ENCODE measurements around the gene DUOXA1. TPM values are rescaled to one million over a fixed set of nuclear protein-coding genes. Genes with fewer than 3 reads are reported as not detected.

DUOXA1 gene
- not detected for polyA plus RNA-seq (2013, experiment 1 of 2)
- polyA plus RNA-seq (2013, experiment 2 of 2): not detected

GRCh38 chr15:45129651-45130129 is at the start of gene DUOXA1, which contains the start of gene DUOX1:
DUOXA1 (minus strand) TSS chr15:45129879; CDS start chr15:45123014, 6,865 bp downstream.
DUOX1 (plus strand) TSS chr15:45129994; CDS start chr15:45131967, 1,973 bp downstream.
- peaks cover 77 to 90% of the 10 kb centered on the region in 2 experiments for H3K27me3 ChIP-seq (ENCODE audit: control insufficient read depth in 1 of 2, insufficient read depth in 1 of 2, low read length in 2 of 2)
- 6% methylated on average over 41 of the region's 46 CpGs for WGBS
- peak within 1 kb of the TSS in 1 of 2 experiments; percentile 74 for H3K23ac ChIP-seq (ENCODE audit: low read length in 2 of 2)
- peaks cover 15% of the 10 kb centered on the region for H3K4me1 ChIP-seq (ENCODE audit: control insufficient read depth, insufficient read depth, low read depth, low read length)
- no peaks in the 10 kb centered on the region for H3K9me3 ChIP-seq (ENCODE audit: control insufficient read depth, low read length)
- DNase-seq: no peak
- H3K18ac ChIP-seq (ENCODE audit: low read depth in 1 of 2, low read length in 2 of 2): no peak within 1 kb of the TSS
- no peak within 1 kb of the TSS for H3K4me2 ChIP-seq (ENCODE audit: low read length, poor library complexity, severe bottlenecking)
- H3K79me1 ChIP-seq (replicated peaks; ENCODE audit: low read length, poor library complexity, severe bottlenecking): no peaks in the 10 kb centered on the region
- no peak within 1 kb of the TSS for H2BK15ac ChIP-seq (ENCODE audit: low read depth, poor library complexity, severe bottlenecking)
- peak within 1 kb of the TSS; percentile 49 for H3K9ac ChIP-seq (ENCODE audit: low read length)
- H2AK5ac ChIP-seq (ENCODE audit: low read length, severe bottlenecking): no peak within 1 kb of the TSS
- H4K91ac ChIP-seq (ENCODE audit: low read length): no peak within 1 kb of the TSS
- H2BK5ac ChIP-seq (ENCODE audit: low read depth, low read length, poor library complexity, severe bottlenecking): no peak within 1 kb of the TSS
- no peak within 1 kb of the TSS for H3K14ac ChIP-seq (ENCODE audit: low read length in 2 of 2)
- no peak within 1 kb of the TSS for H2BK12ac ChIP-seq (ENCODE audit: low read length in 2 of 2)
- H3K27ac ChIP-seq (ENCODE audit: low read length, poor library complexity, severe bottlenecking): no peak within 1 kb of the TSS
- peak within 1 kb of the TSS in 1 of 2 experiments; percentile 60 for H3K4me3 ChIP-seq (ENCODE audit: insufficient read depth in 1 of 2, low read depth in 1 of 2, low read length in 2 of 2)
- H4K8ac ChIP-seq (ENCODE audit: low read length): no peak within 1 kb of the TSS
- H3K36me3 ChIP-seq (ENCODE audit: control insufficient read depth in 1 of 2, insufficient read depth in 2 of 2, low read depth in 1 of 2, low read length in 2 of 2): no peaks in the 10 kb centered on the region
- H2AFZ ChIP-seq (ENCODE audit: low read depth, low read length): peak within 1 kb of the TSS; percentile 65
- no peak within 1 kb of the TSS for H3K4ac ChIP-seq (ENCODE audit: low read depth in 1 of 2, low read length in 2 of 2)
- H2BK120ac ChIP-seq (ENCODE audit: low read depth, low read length): no peak within 1 kb of the TSS

- 86% methylated on average over 3 of the region's 3 CpGs for WGBS
- Histone ChIP-seq H3K14ac (ENCODE audit: low read length in 2 of 2) (no peak overlapping the region), H2AFZ (ENCODE audit: low read depth, low read length) (no peak overlapping the region), H3K27ac (ENCODE audit: low read length, poor library complexity, severe bottlenecking) (no peak overlapping the region), H4K91ac (ENCODE audit: low read length) (no peak overlapping the region), H2BK5ac (ENCODE audit: low read depth, low read length, poor library complexity, severe bottlenecking) (no peak overlapping the region), H3K79me1 (replicated peaks; ENCODE audit: low read length, poor library complexity, severe bottlenecking) (peaks cover 14% of the 10 kb centered on the region), H3K9me3 (ENCODE audit: control insufficient read depth, low read length) (no peaks in the 10 kb centered on the region), H3K18ac (ENCODE audit: low read depth in 1 of 2, low read length in 2 of 2) (no peak overlapping the region), H2BK12ac (ENCODE audit: low read length in 2 of 2) (no peak overlapping the region), H3K9ac (ENCODE audit: low read length) (no peak overlapping the region), H2BK15ac (ENCODE audit: low read depth, poor library complexity, severe bottlenecking) (no peak overlapping the region), H2AK5ac (ENCODE audit: low read length, severe bottlenecking) (no peak overlapping the region), H3K4me3 (ENCODE audit: insufficient read depth in 1 of 2, low read depth in 1 of 2, low read length in 2 of 2) (no peak overlapping the region), H3K4me1 (ENCODE audit: control insufficient read depth, insufficient read depth, low read depth, low read length) (peaks cover 19% of the 10 kb centered on the region), H3K36me3 (ENCODE audit: control insufficient read depth in 1 of 2, insufficient read depth in 2 of 2, low read depth in 1 of 2, low read length in 2 of 2) (peaks cover 0 to 28% of the 10 kb centered on the region in 2 experiments), H4K8ac (ENCODE audit: low read length) (no peak overlapping the region), H3K27me3 (ENCODE audit: control insufficient read depth in 1 of 2, insufficient read depth in 1 of 2, low read length in 2 of 2) (no peaks in the 10 kb centered on the region), H3K4me2 (ENCODE audit: low read length, poor library complexity, severe bottlenecking) (no peak overlapping the region), H3K23ac (ENCODE audit: low read length in 2 of 2) (no peak overlapping the region), H2BK120ac (ENCODE audit: low read depth, low read length) (no peak overlapping the region), H3K4ac (ENCODE audit: low read depth in 1 of 2, low read length in 2 of 2) (no peak overlapping the region)
- DNase-seq: no peak
Measured at GRCh38 chr15:45177285-45177684, 47.6 kb upstream of the DUOXA1 start.

GRCh38 chr15:45174577-45174976 is 44.9 kb upstream of the DUOXA1 start:
- no peak overlapping the region for H3K23ac ChIP-seq (ENCODE audit: low read length in 2 of 2)
- no peak overlapping the region for H3K14ac ChIP-seq (ENCODE audit: low read length in 2 of 2)
- no CpG with 5 or more reads among the region's 2 CpGs for WGBS
- no peak overlapping the region for H3K9ac ChIP-seq (ENCODE audit: low read length)
- H4K91ac ChIP-seq (ENCODE audit: low read length): no peak overlapping the region
- H2BK120ac ChIP-seq (ENCODE audit: low read depth, low read length): no peak overlapping the region
- H3K27ac ChIP-seq (ENCODE audit: low read length, poor library complexity, severe bottlenecking): no peak overlapping the region
- H3K4me1 ChIP-seq (ENCODE audit: control insufficient read depth, insufficient read depth, low read depth, low read length): peaks cover 3% of the 10 kb centered on the region
- H2BK12ac ChIP-seq (ENCODE audit: low read length in 2 of 2): no peak overlapping the region
- H3K79me1 ChIP-seq (replicated peaks; ENCODE audit: low read length, poor library complexity, severe bottlenecking): peaks cover 4% of the 10 kb centered on the region
- no peaks in the 10 kb centered on the region for H3K9me3 ChIP-seq (ENCODE audit: control insufficient read depth, low read length)
- H3K27me3 ChIP-seq (ENCODE audit: control insufficient read depth in 1 of 2, insufficient read depth in 1 of 2, low read length in 2 of 2): no peaks in the 10 kb centered on the region
- no peak overlapping the region for H3K4ac ChIP-seq (ENCODE audit: low read depth in 1 of 2, low read length in 2 of 2)
- no peak overlapping the region for H3K4me2 ChIP-seq (ENCODE audit: low read length, poor library complexity, severe bottlenecking)
- H2BK15ac ChIP-seq (ENCODE audit: low read depth, poor library complexity, severe bottlenecking): no peak overlapping the region
- no peak for DNase-seq
- H2BK5ac ChIP-seq (ENCODE audit: low read depth, low read length, poor library complexity, severe bottlenecking): no peak overlapping the region
- no peak overlapping the region for H3K18ac ChIP-seq (ENCODE audit: low read depth in 1 of 2, low read length in 2 of 2)
- peaks cover 0 to 31% of the 10 kb centered on the region in 2 experiments for H3K36me3 ChIP-seq (ENCODE audit: control insufficient read depth in 1 of 2, insufficient read depth in 2 of 2, low read depth in 1 of 2, low read length in 2 of 2)
- no peak overlapping the region for H2AK5ac ChIP-seq (ENCODE audit: low read length, severe bottlenecking)
- H4K8ac ChIP-seq (ENCODE audit: low read length): no peak overlapping the region
- no peak overlapping the region for H2AFZ ChIP-seq (ENCODE audit: low read depth, low read length)
- no peak overlapping the region for H3K4me3 ChIP-seq (ENCODE audit: insufficient read depth in 1 of 2, low read depth in 1 of 2, low read length in 2 of 2)

GRCh38 chr15:45174069-45174468 is 44.4 kb upstream of the DUOXA1 start:
- Histone ChIP-seq H3K23ac (ENCODE audit: low read length in 2 of 2) (no peak overlapping the region), H3K4me3 (ENCODE audit: insufficient read depth in 1 of 2, low read depth in 1 of 2, low read length in 2 of 2) (no peak overlapping the region), H3K9ac (ENCODE audit: low read length) (no peak overlapping the region), H2BK15ac (ENCODE audit: low read depth, poor library complexity, severe bottlenecking) (no peak overlapping the region), H3K27me3 (ENCODE audit: control insufficient read depth in 1 of 2, insufficient read depth in 1 of 2, low read length in 2 of 2) (no peaks in the 10 kb centered on the region), H4K8ac (ENCODE audit: low read length) (no peak overlapping the region), H2BK5ac (ENCODE audit: low read depth, low read length, poor library complexity, severe bottlenecking) (no peak overlapping the region), H3K4ac (ENCODE audit: low read depth in 1 of 2, low read length in 2 of 2) (no peak overlapping the region), H3K18ac (ENCODE audit: low read depth in 1 of 2, low read length in 2 of 2) (no peak overlapping the region), H3K79me1 (replicated peaks; ENCODE audit: low read length, poor library complexity, severe bottlenecking) (peaks cover 3% of the 10 kb centered on the region), H4K91ac (ENCODE audit: low read length) (no peak overlapping the region), H3K36me3 (ENCODE audit: control insufficient read depth in 1 of 2, insufficient read depth in 2 of 2, low read depth in 1 of 2, low read length in 2 of 2) (peaks cover 0 to 31% of the 10 kb centered on the region in 2 experiments), H3K4me2 (ENCODE audit: low read length, poor library complexity, severe bottlenecking) (no peak overlapping the region), H2BK12ac (ENCODE audit: low read length in 2 of 2) (no peak overlapping the region), H3K14ac (ENCODE audit: low read length in 2 of 2) (no peak overlapping the region), H3K4me1 (ENCODE audit: control insufficient read depth, insufficient read depth, low read depth, low read length) (no peaks in the 10 kb centered on the region), H3K9me3 (ENCODE audit: control insufficient read depth, low read length) (no peaks in the 10 kb centered on the region), H2AFZ (ENCODE audit: low read depth, low read length) (no peak overlapping the region), H2BK120ac (ENCODE audit: low read depth, low read length) (no peak overlapping the region), H3K27ac (ENCODE audit: low read length, poor library complexity, severe bottlenecking) (no peak overlapping the region), H2AK5ac (ENCODE audit: low read length, severe bottlenecking) (no peak overlapping the region)
- WGBS: 80% methylated on average over 4 of the region's 6 CpGs
- no peak for DNase-seq

All from mesenchymal stem cell (in vitro differentiated cells and primary cell).